HG02884 (cell line): ENCODE results near the gene MAGEB3.

Experiments
- ATAC-seq: cut with Tn5 transposase; IDR thresholded peaks from one replicate; pipeline ENCODE4 v1.9.1; 2021; ENCODE audit warnings: mild to moderate bottlenecking, moderate library complexity; ENCODE audit not compliant: unreplicated experiment

The MAGEB3 gene

DNA sequence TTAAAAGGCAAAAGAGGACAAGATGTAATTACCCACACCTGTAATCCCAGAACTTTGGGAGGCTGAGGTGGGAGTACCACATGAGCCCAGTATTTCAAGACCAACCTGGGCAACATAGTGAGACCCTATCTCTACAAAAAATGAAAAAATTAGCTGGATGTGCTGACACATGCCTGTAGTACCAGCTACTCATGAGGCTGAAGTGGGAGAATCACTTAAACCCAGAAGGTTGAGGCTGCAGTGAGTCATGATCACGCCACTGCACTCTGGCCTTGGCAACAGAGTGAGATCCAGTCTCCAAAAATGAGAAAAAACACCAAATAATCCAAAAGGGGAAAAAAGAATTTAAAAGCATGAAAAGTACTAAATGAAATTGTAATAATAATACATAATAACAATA lies 47.9 kb downstream of the MAGEB3 start:
- ATAC-seq: no peak

DNA sequence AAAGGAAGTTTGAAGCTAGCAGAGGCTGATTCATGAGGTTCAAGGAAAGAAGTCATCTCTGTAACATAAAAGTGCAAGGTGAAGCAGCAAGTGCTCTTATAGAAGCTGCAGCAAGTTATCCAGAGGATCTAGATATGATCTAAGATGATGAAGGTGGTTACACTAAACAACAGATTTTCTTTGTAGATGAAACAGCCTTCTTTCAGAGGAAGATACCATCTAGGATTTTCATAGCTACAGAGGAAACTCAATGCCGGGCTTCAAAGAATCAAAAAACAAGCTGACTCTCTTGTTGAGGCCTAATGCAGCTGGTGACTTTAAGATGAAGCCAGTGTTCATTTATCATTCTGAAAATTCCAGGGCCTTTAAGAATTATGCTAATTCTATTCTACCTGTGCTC lies 50.0 kb downstream of the MAGEB3 start:
- ATAC-seq: no peak

DNA sequence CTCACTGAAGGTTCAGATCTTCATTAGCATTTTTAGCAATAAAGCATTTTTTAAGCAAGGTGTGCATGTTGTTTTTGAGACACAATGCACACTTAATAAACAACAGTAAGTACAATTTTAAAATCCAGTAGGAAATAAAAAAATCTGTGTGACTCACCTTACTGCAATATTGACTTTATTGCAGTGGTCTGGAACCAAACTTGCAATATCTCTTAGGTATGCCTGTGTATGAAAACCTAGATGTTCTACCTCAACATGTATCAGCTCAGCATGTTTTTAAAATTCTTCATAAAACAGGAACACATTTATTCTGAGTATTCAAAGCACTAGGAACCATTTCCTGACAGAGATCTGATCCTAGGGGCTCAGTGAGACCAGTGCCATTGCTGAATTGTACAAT lies 52.1 kb downstream of the MAGEB3 start:
- no peak for ATAC-seq

DNA sequence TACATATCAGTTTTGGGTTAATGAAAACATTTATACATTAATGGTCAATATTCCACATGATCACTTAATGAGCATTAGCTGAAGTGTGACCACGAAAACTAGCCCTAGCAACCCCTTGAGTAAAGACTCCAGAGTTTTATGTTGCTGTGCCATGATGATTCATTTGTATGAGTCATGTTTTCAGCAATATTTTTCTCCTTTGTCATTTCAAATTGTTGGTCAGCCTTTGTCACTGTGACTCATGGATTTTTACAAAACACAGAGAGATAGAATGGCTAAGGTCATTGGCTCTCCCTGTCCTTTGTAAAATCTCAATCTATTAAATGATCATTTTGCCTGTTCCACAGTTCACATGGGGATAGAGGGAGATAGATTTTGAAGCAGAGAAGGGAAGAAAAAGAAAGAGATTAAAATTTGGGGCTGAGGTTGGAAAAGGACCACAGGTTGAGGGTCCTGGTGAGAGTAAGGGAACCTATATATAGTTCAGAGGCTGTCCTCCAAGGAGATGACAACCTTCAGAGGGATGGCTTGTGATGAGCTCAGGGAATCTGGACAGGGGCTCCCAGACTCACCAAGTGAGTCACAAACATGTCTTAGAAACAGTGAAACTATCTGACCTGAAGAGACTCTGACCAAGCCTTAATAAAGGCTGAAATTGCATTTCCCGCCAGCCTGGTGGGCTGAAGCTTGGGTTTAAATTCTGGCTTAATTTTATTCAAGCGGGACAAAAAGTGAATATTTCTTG lies 53.2 kb downstream of the MAGEB3 start:
- no peak for ATAC-seq
